ENCODE data around the gene LBH.

LBH gene

DNA sequence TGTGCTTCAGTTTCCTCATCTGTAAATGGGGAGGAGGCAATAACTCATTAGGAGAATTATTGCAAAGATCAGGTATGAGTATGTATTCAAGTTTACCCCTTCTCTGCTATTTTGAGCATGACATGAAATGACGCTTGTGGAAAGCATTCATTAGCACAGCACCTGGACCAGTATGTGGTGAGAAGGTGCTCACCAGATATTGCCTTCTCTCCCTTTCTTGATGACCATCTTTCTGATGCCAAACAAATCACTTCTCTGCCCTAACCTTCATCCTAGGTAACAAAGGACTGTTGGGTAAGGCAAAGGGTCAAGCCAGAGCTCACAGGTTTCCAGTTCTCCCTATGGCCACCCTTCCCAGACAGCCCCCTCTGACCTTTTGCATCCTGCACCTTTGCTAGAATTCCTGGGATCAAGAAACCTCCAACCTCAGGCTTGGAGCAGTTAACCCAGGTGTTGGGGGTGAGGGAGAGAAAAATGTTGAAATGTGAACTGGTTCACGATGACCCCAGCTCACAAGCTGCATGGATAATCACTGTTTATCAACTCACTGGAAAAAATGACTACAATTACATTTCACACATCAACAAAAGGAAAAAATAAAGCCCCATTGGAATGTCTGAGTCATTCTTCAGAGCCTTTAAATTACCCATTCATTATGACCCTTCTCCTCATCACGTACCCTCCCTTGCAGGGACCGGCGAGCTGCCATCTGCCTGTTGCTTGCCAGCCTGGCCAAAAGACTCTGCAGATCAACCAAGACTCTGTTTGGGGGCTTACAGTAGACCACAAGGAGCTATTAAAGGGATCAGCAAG lies 41.6 kb downstream of the LBH start:
- H2BK15ac ChIP-seq (replicated peaks; ENCODE audit: low read depth): no peak overlapping the region
- no peak overlapping the region for H3K4me2 ChIP-seq (ENCODE audit: low read length)
- H3K36me3 ChIP-seq (ENCODE audit: control insufficient read depth, insufficient read depth, low read length): no peaks in the 10 kb centered on the region
- H3K18ac ChIP-seq (ENCODE audit: low read length): peak overlapping the region; percentile 35
- no peaks in the 10 kb centered on the region for H3K79me2 ChIP-seq (ENCODE audit: control insufficient read depth, insufficient read depth, low read length)
- H4K5ac ChIP-seq (ENCODE audit: low read length): no peak overlapping the region
- H3K4ac ChIP-seq (ENCODE audit: low read depth, low read length): no peak overlapping the region
- H3K23ac ChIP-seq (ENCODE audit: low read length): no peak overlapping the region
- no peak overlapping the region for H3K4me3 ChIP-seq (ENCODE audit: low read length)
- DNase-seq: peak; percentile 74
- H3K27me3 ChIP-seq (ENCODE audit: insufficient read depth, low read length, poor library complexity): no peaks in the 10 kb centered on the region
- WGBS (ENCODE audit: extremely low coverage, insufficient coverage, low lambda C conversion rate): no CpG with 5 or more reads among the region's 5 CpGs
- H3K9ac ChIP-seq (ENCODE audit: low read length): no peak overlapping the region
- H3K79me1 ChIP-seq (ENCODE audit: low read length): no peaks in the 10 kb centered on the region
- H3K4me1 ChIP-seq (ENCODE audit: control insufficient read depth, low read depth, low read length): peaks cover 2% of the 10 kb centered on the region
- H4K8ac ChIP-seq (ENCODE audit: low read depth, low read length): no peak overlapping the region
- H3K27ac ChIP-seq (ENCODE audit: low read depth, low read length): no peak overlapping the region
- H3K56ac ChIP-seq (ENCODE audit: low read length): peak overlapping the region; percentile 1
- H2BK5ac ChIP-seq (ENCODE audit: low read length): no peak overlapping the region
- H2AK5ac ChIP-seq (ENCODE audit: low read length): no peak overlapping the region
- H2BK120ac ChIP-seq (ENCODE audit: low read depth, low read length): no peak overlapping the region

DNA sequence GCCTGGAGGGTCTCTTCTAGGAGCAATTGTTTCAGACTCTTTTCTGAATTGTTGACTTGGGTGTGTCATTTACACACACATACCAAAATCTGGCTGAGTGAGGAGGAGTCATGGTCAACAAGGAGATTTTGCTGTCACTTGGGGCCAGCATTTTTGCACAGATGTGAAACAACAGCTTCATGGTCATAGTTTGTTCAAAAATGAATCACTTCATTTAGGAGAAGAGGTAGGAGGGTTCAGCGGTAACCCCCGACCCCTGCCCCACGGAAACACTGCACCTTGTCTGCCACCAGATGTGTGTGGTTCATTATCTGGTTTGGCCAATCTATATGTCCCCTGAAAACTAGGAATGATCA lies 42.2 kb downstream of the LBH start:
- DNase-seq: no peak

GRCh38 chr2:30275256-30275655 lies 43.9 kb downstream of the LBH start:
- Histone ChIP-seq H2BK5ac (ENCODE audit: low read length) (no peak overlapping the region), H2BK120ac (ENCODE audit: low read depth, low read length) (no peak overlapping the region), H4K5ac (ENCODE audit: low read length) (no peak overlapping the region), H3K4me2 (ENCODE audit: low read length) (no peak overlapping the region), H4K8ac (ENCODE audit: low read depth, low read length) (no peak overlapping the region), H3K27ac (ENCODE audit: low read depth, low read length) (no peak overlapping the region), H3K18ac (ENCODE audit: low read length) (no peak overlapping the region), H2AK5ac (ENCODE audit: low read length) (no peak overlapping the region), H2BK15ac (replicated peaks; ENCODE audit: low read depth) (no peak overlapping the region), H3K79me2 (ENCODE audit: control insufficient read depth, insufficient read depth, low read length) (no peaks in the 10 kb centered on the region), H3K36me3 (ENCODE audit: control insufficient read depth, insufficient read depth, low read length) (no peaks in the 10 kb centered on the region), H3K4ac (ENCODE audit: low read depth, low read length) (no peak overlapping the region), H3K56ac (ENCODE audit: low read length) (no peak overlapping the region), H3K27me3 (ENCODE audit: insufficient read depth, low read length, poor library complexity) (no peaks in the 10 kb centered on the region), H3K4me3 (ENCODE audit: low read length) (no peak overlapping the region), H3K4me1 (ENCODE audit: control insufficient read depth, low read depth, low read length) (peaks cover 2% of the 10 kb centered on the region), H3K9ac (ENCODE audit: low read length) (no peak overlapping the region), H3K79me1 (ENCODE audit: low read length) (no peaks in the 10 kb centered on the region), H3K23ac (ENCODE audit: low read length) (no peak overlapping the region)
- WGBS (ENCODE audit: extremely low coverage, insufficient coverage, low lambda C conversion rate): no CpG with 5 or more reads among the region's 3 CpGs
- DNase-seq: no peak

More for the DNA sequence above, 42.2 kb downstream of the LBH start:
- Histone ChIP-seq H3K4me2 (ENCODE audit: low read length) (no peak overlapping the region), H3K27ac (ENCODE audit: low read depth, low read length) (no peak overlapping the region), H3K18ac (ENCODE audit: low read length) (peak overlapping the region; percentile 35), H2AK5ac (ENCODE audit: low read length) (no peak overlapping the region), H2BK5ac (ENCODE audit: low read length) (no peak overlapping the region), H3K23ac (ENCODE audit: low read length) (no peak overlapping the region), H2BK15ac (replicated peaks; ENCODE audit: low read depth) (no peak overlapping the region), H3K36me3 (ENCODE audit: control insufficient read depth, insufficient read depth, low read length) (no peaks in the 10 kb centered on the region), H4K5ac (ENCODE audit: low read length) (no peak overlapping the region), H3K4ac (ENCODE audit: low read depth, low read length) (peak overlapping the region; percentile 63), H3K4me1 (ENCODE audit: control insufficient read depth, low read depth, low read length) (peaks cover 2% of the 10 kb centered on the region), H3K79me1 (ENCODE audit: low read length) (no peaks in the 10 kb centered on the region), H3K79me2 (ENCODE audit: control insufficient read depth, insufficient read depth, low read length) (no peaks in the 10 kb centered on the region), H3K4me3 (ENCODE audit: low read length) (no peak overlapping the region), H4K8ac (ENCODE audit: low read depth, low read length) (no peak overlapping the region), H3K9ac (ENCODE audit: low read length) (no peak overlapping the region), H3K27me3 (ENCODE audit: insufficient read depth, low read length, poor library complexity) (no peaks in the 10 kb centered on the region), H3K56ac (ENCODE audit: low read length) (no peak overlapping the region), H2BK120ac (ENCODE audit: low read depth, low read length) (no peak overlapping the region)
- WGBS (ENCODE audit: extremely low coverage, insufficient coverage, low lambda C conversion rate): no CpG with 5 or more reads among the region's 3 CpGs

DNA sequence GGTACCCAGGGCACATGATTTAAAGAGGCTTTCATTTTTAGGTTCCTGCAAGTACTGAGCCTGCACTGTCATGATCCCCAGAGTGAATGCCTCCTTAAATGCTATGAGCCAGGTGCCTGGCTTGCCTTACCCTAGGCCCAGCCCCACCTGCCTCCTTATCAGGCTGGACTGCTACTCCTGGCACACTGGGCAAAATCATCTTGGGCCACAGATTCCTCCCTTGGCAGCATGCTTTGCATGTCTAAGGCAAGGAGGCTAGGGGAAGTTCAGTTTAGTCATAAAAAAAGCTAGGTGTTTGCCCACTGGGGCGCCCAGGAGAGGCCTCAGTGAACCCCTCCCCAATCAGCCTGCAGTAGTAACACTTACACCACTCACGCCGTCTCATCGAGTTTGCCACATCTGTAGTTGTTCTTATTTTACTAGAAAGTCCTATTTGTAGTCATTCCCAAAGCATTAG lies 45.1 kb downstream of the LBH start:
- Histone ChIP-seq H2BK15ac (replicated peaks; ENCODE audit: low read depth) (no peak overlapping the region), H4K5ac (ENCODE audit: low read length) (no peak overlapping the region), H2BK120ac (ENCODE audit: low read depth, low read length) (no peak overlapping the region), H3K9ac (ENCODE audit: low read length) (no peak overlapping the region), H3K79me2 (ENCODE audit: control insufficient read depth, insufficient read depth, low read length) (no peaks in the 10 kb centered on the region), H3K4ac (ENCODE audit: low read depth, low read length) (no peak overlapping the region), H3K23ac (ENCODE audit: low read length) (no peak overlapping the region), H3K79me1 (ENCODE audit: low read length) (no peaks in the 10 kb centered on the region), H3K4me2 (ENCODE audit: low read length) (no peak overlapping the region), H3K36me3 (ENCODE audit: control insufficient read depth, insufficient read depth, low read length) (no peaks in the 10 kb centered on the region), H3K18ac (ENCODE audit: low read length) (no peak overlapping the region), H2AK5ac (ENCODE audit: low read length) (no peak overlapping the region), H3K4me1 (ENCODE audit: control insufficient read depth, low read depth, low read length) (peaks cover 2% of the 10 kb centered on the region), H2BK5ac (ENCODE audit: low read length) (no peak overlapping the region), H3K56ac (ENCODE audit: low read length) (no peak overlapping the region), H3K4me3 (ENCODE audit: low read length) (no peak overlapping the region), H4K8ac (ENCODE audit: low read depth, low read length) (no peak overlapping the region), H3K27me3 (ENCODE audit: insufficient read depth, low read length, poor library complexity) (no peaks in the 10 kb centered on the region), H3K27ac (ENCODE audit: low read depth, low read length) (no peak overlapping the region)
- DNase-seq: no peak
- no CpG with 5 or more reads among the region's 4 CpGs for WGBS (ENCODE audit: extremely low coverage, insufficient coverage, low lambda C conversion rate)

DNA sequence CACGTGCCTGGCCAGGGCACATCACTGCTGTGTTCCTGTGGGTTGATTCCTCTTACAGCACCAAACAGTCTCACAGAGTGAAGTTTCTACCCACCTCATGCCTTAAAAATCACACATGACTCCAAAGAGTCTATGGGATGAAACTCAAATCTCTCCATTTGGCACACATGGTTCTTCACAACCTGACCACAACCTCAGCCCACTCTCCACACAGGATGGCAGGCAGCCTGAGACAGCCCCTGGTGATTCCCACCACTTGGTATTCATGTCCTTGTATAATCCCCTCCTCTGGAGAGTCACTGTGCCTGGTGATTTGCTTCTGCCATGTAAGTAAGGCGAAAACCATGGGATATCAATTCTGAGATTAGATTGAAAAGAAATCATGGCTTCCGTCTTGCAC lies 46.2 kb downstream of the LBH start:
- H3K18ac ChIP-seq (ENCODE audit: low read length): no peak overlapping the region
- peaks cover 2% of the 10 kb centered on the region for H3K4me1 ChIP-seq (ENCODE audit: control insufficient read depth, low read depth, low read length)
- H2BK5ac ChIP-seq (ENCODE audit: low read length): no peak overlapping the region
- H3K79me1 ChIP-seq (ENCODE audit: low read length): no peaks in the 10 kb centered on the region
- H3K23ac ChIP-seq (ENCODE audit: low read length): no peak overlapping the region
- no peak for DNase-seq
- no peaks in the 10 kb centered on the region for H3K27me3 ChIP-seq (ENCODE audit: insufficient read depth, low read length, poor library complexity)
- H3K4me2 ChIP-seq (ENCODE audit: low read length): no peak overlapping the region
- no peaks in the 10 kb centered on the region for H3K36me3 ChIP-seq (ENCODE audit: control insufficient read depth, insufficient read depth, low read length)
- H2AK5ac ChIP-seq (ENCODE audit: low read length): no peak overlapping the region
- no peak overlapping the region for H4K5ac ChIP-seq (ENCODE audit: low read length)
- H4K8ac ChIP-seq (ENCODE audit: low read depth, low read length): no peak overlapping the region
- no peaks in the 10 kb centered on the region for H3K79me2 ChIP-seq (ENCODE audit: control insufficient read depth, insufficient read depth, low read length)
- no peak overlapping the region for H2BK120ac ChIP-seq (ENCODE audit: low read depth, low read length)
- no peak overlapping the region for H3K4ac ChIP-seq (ENCODE audit: low read depth, low read length)
- H3K4me3 ChIP-seq (ENCODE audit: low read length): no peak overlapping the region
- H3K56ac ChIP-seq (ENCODE audit: low read length): no peak overlapping the region
- no peak overlapping the region for H3K9ac ChIP-seq (ENCODE audit: low read length)
- no peak overlapping the region for H2BK15ac ChIP-seq (replicated peaks; ENCODE audit: low read depth)
- H3K27ac ChIP-seq (ENCODE audit: low read depth, low read length): no peak overlapping the region
- no CpG with 5 or more reads among the region's 3 CpGs for WGBS (ENCODE audit: extremely low coverage, insufficient coverage, low lambda C conversion rate)

GRCh38 chr2:30278419-30278818 lies 47.1 kb downstream of the LBH start:
- H3K4ac ChIP-seq (ENCODE audit: low read depth, low read length): no peak overlapping the region
- H3K4me3 ChIP-seq (ENCODE audit: low read length): no peak overlapping the region
- H4K5ac ChIP-seq (ENCODE audit: low read length): no peak overlapping the region
- no peak overlapping the region for H2BK120ac ChIP-seq (ENCODE audit: low read depth, low read length)
- H2BK15ac ChIP-seq (replicated peaks; ENCODE audit: low read depth): no peak overlapping the region
- no peak overlapping the region for H4K8ac ChIP-seq (ENCODE audit: low read depth, low read length)
- H3K23ac ChIP-seq (ENCODE audit: low read length): no peak overlapping the region
- no peaks in the 10 kb centered on the region for H3K27me3 ChIP-seq (ENCODE audit: insufficient read depth, low read length, poor library complexity)
- no peak overlapping the region for H2BK5ac ChIP-seq (ENCODE audit: low read length)
- no peaks in the 10 kb centered on the region for H3K79me2 ChIP-seq (ENCODE audit: control insufficient read depth, insufficient read depth, low read length)
- no CpG with 5 or more reads among the region's 1 CpG for WGBS (ENCODE audit: extremely low coverage, insufficient coverage, low lambda C conversion rate)
- no peak overlapping the region for H3K18ac ChIP-seq (ENCODE audit: low read length)
- H3K79me1 ChIP-seq (ENCODE audit: low read length): no peaks in the 10 kb centered on the region
- no peaks in the 10 kb centered on the region for H3K36me3 ChIP-seq (ENCODE audit: control insufficient read depth, insufficient read depth, low read length)
- H3K56ac ChIP-seq (ENCODE audit: low read length): no peak overlapping the region
- H3K4me1 ChIP-seq (ENCODE audit: control insufficient read depth, low read depth, low read length): no peaks in the 10 kb centered on the region
- H3K27ac ChIP-seq (ENCODE audit: low read depth, low read length): no peak overlapping the region
- H3K9ac ChIP-seq (ENCODE audit: low read length): no peak overlapping the region
- no peak overlapping the region for H2AK5ac ChIP-seq (ENCODE audit: low read length)
- no peak overlapping the region for H3K4me2 ChIP-seq (ENCODE audit: low read length)
- no peak for DNase-seq
